ENCODE results near the gene TAB2. TPM values are rescaled to one million over a fixed set of nuclear protein-coding genes. Genes with fewer than 3 reads are reported as not detected.

The TAB2 gene
- total RNA-seq, 6 donors from 2014 or later: 46.5 to 99.5 (median 52.7) TPM

GRCh38 chr6:149365197-149365596 lies 47.7 kb downstream of the TAB2 start:
- no peaks in the 10 kb centered on the region for H3K27me3 ChIP-seq
- TF ChIP-seq EP300 (IDR thresholded peaks at IDR 0.05) (no peak), POLR2A (IDR thresholded peaks at IDR 0.05) (no peak)
- no peaks in the 10 kb centered on the region for H3K9me3 ChIP-seq
- H3K36me3 ChIP-seq: peaks cover 0 to 4% (median 0%) of the 10 kb centered on the region in 4 donors
- no peak overlapping the region for H3K27ac ChIP-seq
- peaks cover 6 to 22% (median 11%) of the 10 kb centered on the region in 4 donors for H3K4me1 ChIP-seq
- H3K4me3 ChIP-seq: no peak overlapping the region
- no peak for DNase-seq
- no peak for ATAC-seq (ENCODE audit: low FRiP score in 2 of 2)

- no peak for TF ChIP-seq POLR2AphosphoS5 (IDR thresholded peaks at IDR 0.05)
- TF ChIP-seq CTCF (IDR thresholded peaks at IDR 0.05): no peak
- TF ChIP-seq EP300 (IDR thresholded peaks at IDR 0.05): no peak
- TF ChIP-seq POLR2A (IDR thresholded peaks at IDR 0.05): no peak
- Histone ChIP-seq H3K27ac (no peak overlapping the region), H3K4me1 (peaks cover 6 to 18% (median 11%) of the 10 kb centered on the region in 4 donors), H3K36me3 (peaks cover 0 to 11% (median 0%) of the 10 kb centered on the region in 4 donors), H3K27me3 (no peaks in the 10 kb centered on the region), H3K4me3 (no peak overlapping the region), H3K9me3 (no peaks in the 10 kb centered on the region)
- DNase-seq: no peak
- no peak for ATAC-seq (ENCODE audit: low FRiP score in 2 of 2)
- 73 to 85% methylated on average over 4 of the region's 4 CpGs for WGBS, 2 donors
These were observed 48.9 kb downstream of the TAB2 start for GRCh38 chr6:149366267-149366921.

DNA sequence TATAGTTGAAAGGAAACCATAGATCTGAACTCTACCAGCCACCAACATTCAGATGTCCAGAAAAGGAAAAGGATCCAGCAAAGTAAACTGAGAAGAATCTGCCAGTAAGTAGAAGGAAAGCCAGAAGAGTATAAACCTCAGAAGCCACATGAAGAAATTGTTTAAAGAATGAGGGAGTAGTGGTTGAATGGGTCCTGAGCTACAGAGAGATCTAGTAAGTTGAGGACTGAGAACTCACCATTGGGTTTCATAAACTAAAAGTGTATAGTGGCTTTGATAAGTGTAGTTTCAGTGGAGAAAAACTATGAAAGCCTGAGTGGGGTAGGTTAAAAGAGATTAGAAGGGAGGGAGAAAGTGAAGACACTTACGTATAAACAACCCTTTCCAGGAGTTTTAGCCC lies 50.6 kb downstream of the TAB2 start:
- peaks cover 6 to 18% (median 11%) of the 10 kb centered on the region in 4 donors for H3K4me1 ChIP-seq
- H3K27ac ChIP-seq: no peak overlapping the region
- H3K9me3 ChIP-seq: no peaks in the 10 kb centered on the region
- ATAC-seq (ENCODE audit: low FRiP score in 2 of 2) (no peak), DNase-seq (no peak)
- H3K27me3 ChIP-seq: no peaks in the 10 kb centered on the region
- no peak overlapping the region for H3K4me3 ChIP-seq
- peaks cover 0 to 11% (median 0%) of the 10 kb centered on the region in 4 donors for H3K36me3 ChIP-seq
- 87 to 97% methylated on average over 1 of the region's 1 CpG for WGBS, 2 donors
- no peak for TF ChIP-seq EP300 (IDR thresholded peaks at IDR 0.05)
- TF ChIP-seq POLR2A (IDR thresholded peaks at IDR 0.05): no peak

DNA sequence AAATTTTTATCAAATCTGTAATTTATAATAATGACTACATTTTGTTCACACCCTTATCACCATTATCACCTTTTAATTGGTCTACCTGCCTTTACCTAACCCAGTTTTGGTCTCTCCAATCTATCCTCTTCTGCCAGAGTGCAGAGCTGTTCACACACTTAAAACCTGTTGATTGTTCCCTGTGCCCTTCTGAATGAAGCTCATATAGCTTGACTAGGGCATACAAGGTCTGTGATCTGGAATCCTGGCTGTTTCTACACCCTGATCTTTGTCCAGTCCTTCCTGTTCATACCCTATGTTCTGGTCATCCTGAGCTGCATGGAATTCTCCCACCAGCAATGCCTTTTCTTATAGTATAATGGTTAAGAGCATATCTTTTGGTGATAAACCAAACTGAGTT lies 53.6 kb downstream of the TAB2 start:
- TF ChIP-seq CTCF (IDR thresholded peaks at IDR 0.05) (no peak), POLR2A (IDR thresholded peaks at IDR 0.05) (no peak), POLR2AphosphoS5 (IDR thresholded peaks at IDR 0.05) (no peak), EP300 (IDR thresholded peaks at IDR 0.05) (no peak)
- ATAC-seq (ENCODE audit: low FRiP score in 2 of 2) (no peak), DNase-seq (no peak)
- Histone ChIP-seq H3K4me3 (no peak overlapping the region), H3K27me3 (no peaks in the 10 kb centered on the region), H3K4me1 (peaks cover 0 to 4% (median 0%) of the 10 kb centered on the region in 4 donors), H3K27ac (no peak overlapping the region), H3K9me3 (no peaks in the 10 kb centered on the region), H3K36me3 (peaks cover 0 to 11% (median 0%) of the 10 kb centered on the region in 4 donors)

- Histone ChIP-seq H3K27me3 (no peaks in the 10 kb centered on the region), H3K27ac (no peak overlapping the region), H3K4me3 (no peak overlapping the region), H3K4me1 (peaks cover 0 to 4% (median 0%) of the 10 kb centered on the region in 4 donors), H3K9me3 (no peaks in the 10 kb centered on the region), H3K36me3 (peaks cover 0 to 11% (median 0%) of the 10 kb centered on the region in 4 donors)
- TF ChIP-seq CTCF (IDR thresholded peaks at IDR 0.05): no peak
- TF ChIP-seq EP300 (IDR thresholded peaks at IDR 0.05): no peak
- TF ChIP-seq POLR2AphosphoS5 (IDR thresholded peaks at IDR 0.05): no peak
- ATAC-seq (ENCODE audit: low FRiP score in 2 of 2) (no peak), DNase-seq (no peak)
- WGBS, 2 donors: 50 to 77% methylated on average over 2 of the region's 2 CpGs
These were observed 54.5 kb downstream of the TAB2 start for GRCh38 chr6:149372062-149372461.

DNA sequence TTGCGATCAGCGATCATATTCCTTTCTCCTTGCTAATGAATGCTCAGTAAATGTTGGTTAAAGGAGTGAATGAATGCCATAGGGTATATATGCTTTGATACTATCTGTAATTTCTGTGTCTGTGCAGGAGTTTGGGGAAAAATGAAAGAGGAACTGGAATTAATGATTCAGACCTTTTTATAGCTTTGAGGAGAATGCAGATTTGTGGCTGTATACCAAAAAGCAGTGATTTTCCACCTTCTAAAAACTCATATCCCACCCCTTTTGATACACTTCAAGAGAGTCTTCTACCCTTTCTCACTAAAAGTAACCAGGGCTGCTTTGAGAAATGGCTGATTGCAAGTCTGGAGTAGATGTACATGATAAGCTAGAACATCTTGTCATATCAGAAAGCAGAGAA lies 56.0 kb downstream of the TAB2 start:
- DNase-seq: no peak
- 97 to 98% methylated on average over 2 of the region's 2 CpGs for WGBS, 2 donors
- no peak for TF ChIP-seq EP300 (IDR thresholded peaks at IDR 0.05)
- no peak for ATAC-seq (ENCODE audit: low FRiP score in 2 of 2)
- H3K4me3 ChIP-seq: no peak overlapping the region
- peaks cover 4 to 21% (median 6%) of the 10 kb centered on the region in 4 donors for H3K36me3 ChIP-seq
- H3K27ac ChIP-seq: no peak overlapping the region
- H3K9me3 ChIP-seq: no peaks in the 10 kb centered on the region
- no peaks in the 10 kb centered on the region for H3K4me1 ChIP-seq
- no peaks in the 10 kb centered on the region for H3K27me3 ChIP-seq
